ENCODE data around the gene ATP2C2.

ATP2C2 gene

DNA sequence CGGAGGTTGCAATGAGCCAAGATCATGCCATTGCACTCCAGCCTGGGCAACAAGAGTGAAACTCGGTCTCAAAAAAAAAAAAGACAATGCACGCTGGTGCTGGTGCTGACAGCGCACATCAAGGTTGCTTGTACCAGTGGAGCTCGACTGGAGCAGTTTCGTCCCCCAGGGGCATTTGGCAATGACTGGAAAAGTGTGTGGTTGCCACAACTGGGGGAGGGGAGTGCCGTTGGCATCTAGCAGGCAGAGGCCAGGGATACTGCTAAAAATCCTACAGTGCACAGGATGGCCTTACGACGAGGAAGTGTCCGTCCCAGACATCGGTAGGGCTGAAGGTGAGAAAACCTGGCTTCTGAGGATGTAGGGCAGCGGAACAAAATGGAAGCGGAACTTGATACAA, 133.7 kb downstream of the ATP2C2 start:
- DNase-seq = no peak

- DNase-seq = no peak
Observed at GRCh38 chr16:84502581-84502980, 134.2 kb downstream of the ATP2C2 start.

- DNase-seq = no peak
Observed at GRCh38 chr16:84503751-84504395, 135.5 kb downstream of the ATP2C2 start.

- peak; percentile 98 for DNase-seq
Observed at GRCh38 chr16:84504420-84505248, 136.3 kb downstream of the ATP2C2 start, which contains the start of gene MEAK7. TSS of gene MEAK7 (minus strand) at chr16:84504659. CDS start at chr16:84498086, 6,573 bp downstream.

DNA sequence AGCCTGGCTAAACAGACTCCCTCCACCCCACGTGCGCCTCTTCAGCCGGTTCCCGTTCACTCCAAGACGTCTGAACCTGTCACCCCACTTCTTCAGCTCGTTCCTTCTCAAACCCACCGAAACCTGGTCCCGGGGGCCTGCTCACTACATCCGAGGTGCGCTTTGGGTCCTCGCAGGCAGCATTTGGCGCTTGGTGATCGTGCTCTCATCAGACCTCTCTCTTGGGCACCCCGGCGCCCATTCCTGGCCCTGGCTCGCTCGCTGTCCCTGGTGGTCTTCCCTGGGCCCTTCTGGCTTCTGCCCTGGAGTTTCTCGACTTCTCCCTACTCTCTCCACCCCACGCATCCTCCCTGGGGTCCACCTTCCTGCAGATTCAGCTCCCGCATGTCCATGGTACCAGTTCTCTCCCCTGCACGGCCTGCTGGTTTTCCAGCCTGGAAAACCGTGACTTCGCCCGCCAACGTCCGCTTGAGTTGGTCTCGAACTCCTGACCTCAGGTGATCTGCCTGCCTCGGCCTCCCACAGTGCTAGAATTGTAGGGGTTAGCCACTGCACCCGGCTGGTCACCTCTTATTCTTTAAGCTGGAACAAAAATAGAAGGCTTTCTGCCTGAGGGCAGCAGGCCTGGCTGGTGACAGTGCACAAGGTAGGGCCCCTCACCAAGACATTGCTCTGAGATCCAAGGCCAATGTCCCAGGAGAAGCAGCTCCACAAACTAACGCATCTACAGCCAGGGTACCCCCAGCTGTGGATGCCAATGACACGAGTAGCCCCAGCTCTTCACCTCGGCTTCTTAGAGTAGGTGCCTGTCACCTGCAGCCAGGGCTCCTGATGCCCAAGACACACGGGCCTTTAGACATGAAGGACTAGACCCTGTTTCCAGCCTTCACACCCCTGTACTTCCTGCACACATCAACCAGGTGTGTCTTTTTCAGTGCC, 137.2 kb downstream of the ATP2C2 start:
- no peak for DNase-seq

DNA sequence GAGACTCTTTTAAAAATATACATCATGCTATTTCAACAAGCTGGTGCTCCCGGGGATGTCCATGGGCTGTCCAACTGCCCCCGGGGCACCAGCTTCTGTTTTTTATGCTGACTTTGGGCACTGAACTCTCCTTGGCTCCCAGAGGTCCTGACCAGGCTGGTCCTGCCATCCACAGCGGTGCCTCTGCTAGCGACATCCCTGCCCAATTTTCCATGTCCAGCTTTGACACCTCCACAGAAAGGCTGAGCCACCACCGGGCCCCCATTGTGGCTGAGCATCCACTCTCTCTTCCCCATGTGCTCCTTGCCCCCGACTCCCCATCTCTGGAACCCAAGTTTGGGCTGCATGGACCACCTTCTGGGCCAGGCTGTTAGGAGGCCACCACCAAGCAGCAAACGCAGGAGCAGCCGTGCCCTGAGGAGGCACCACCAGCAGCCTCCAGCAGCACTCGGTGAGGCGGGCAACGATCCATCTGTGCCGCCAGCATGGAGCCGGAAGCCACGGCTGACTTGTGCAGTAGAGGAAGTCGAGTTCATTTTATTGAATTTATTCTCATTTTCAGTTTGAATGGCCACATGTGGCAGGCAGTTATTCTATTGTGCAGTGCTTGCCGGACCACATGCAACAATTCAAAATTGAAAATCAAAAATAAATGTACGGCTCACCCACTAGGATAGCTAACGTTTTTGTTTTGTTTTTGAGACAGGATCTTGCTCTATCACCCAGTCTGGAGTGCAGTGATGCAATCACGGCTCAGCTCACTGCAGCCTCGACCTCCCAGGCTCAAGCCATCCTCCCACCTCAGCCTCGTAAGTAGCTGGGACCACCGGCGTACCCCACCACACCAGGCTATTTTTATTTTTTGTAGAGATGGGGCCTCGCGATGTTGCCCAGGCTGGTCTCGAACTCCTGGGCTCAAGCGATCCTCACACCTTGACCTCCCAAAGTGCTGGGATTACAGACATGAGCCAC, 139.0 kb downstream of the ATP2C2 start:
- DNase-seq = no peak

DNA sequence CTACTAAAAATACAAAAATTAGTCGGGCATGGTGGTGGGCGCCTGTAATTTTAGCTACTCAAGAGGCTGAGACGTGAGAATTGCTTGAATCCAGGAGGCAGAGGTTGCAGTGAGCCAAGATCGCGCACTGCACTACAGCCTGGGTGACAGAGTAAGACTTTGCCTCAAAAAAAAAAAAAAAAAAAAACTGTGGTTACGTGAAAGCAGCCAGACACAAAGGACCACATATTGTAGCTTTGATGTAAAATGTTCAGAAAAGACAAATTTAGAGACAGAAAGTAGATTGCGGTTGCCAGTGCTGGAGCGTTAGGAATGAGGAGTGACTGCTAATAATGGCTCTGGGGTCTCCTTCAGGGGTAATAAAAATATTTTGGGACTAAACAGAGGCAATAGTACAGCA, 140.2 kb downstream of the ATP2C2 start:
- DNase-seq = no peak

DNA sequence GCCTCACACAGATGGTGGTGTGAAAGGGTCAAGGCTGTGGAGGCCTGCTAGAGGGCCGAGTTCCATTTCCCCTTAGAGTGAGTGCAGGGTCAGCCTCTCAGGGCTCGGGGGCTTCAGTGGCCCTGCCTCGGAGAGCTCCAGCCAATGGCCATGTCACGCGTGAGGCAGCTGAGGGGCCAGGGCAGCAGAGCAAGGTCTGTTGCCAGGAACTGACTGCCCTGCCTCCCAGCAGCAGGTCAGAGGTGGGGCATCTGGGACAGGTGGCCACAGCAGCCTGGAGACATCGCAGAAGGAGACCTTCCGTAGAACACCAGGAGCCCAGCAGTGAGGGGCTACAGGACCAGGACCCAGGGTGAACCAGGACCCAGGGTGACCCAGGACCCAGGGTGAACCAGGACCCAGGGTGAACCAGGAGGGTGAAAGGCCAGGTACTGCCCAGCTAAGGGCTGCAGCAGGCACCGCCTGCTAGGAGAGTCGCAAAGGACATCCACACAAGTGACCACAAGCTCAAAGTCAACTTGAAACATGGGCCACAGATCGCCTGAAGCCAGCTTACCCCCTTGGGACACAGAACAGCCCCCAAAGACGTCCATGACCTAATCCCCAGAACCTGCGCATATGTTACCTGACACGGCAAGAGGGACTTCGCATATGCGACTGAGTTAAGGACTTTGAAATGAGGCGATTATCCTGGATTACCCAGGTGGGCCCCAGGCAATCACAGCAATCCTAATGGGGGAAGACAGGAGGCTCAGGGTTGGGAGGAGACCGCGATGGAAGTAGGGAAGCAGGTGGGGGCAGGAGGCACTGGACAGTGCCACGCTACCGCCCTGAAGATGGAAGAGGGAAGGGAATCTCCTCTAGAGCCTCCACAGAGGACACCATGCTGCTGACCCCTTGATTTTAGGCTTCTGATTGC, 141.0 kb downstream of the ATP2C2 start:
- DNase-seq = no peak

DNA sequence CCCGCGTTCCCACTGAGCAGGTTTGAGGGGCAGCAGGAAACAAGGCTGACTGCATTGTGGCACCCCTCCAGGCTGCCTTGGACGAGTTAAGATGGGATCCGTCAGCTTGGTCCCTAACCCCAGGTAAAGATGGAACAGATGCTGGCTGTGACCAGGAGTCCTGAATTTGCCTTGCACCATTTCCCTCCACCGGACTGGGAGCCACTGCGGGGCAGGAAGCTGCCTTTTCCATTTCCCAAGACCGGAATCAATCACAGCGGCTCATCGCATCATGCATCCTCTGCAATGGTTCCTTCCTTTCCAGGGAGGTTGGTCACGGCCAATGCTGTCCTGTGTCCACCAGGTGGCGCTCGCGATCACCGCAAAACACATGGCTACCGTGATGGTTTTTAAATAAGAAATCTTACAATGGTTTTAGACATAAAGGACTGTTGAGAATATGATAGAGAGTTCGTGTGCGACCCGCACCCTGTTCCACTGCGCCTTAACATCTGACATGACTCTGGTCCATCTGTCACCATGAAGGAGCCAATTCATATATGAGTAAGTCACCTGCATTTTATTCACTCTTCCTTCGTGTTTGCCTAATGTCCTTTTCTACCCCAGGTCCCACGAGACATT, 143.0 kb downstream of the ATP2C2 start:
- peak; percentile 88 for DNase-seq

DNA sequence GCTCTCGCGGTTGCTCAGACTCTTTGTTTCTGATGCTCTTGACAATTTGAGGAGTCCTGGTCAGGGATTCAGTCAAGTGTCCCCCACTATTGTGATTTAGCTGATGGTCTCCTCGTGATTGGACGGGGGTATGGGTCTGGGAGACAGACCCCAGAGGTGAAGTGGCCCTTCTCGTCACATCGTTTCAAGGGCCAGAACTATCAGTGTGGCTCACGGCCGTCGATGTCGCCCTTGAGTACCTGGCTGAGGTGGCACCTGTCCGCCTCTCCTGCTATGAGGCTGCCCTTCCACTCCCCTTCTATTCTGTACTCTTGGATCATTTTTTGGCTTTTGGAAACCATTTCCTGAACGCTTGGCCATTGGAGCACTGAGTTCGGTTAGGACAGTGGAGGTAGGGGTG, 143.5 kb downstream of the ATP2C2 start:
- DNase-seq = no peak

GRCh38 chr16:84513123-84513522, 144.8 kb downstream of the ATP2C2 start:
- no peak for DNase-seq

GRCh38 chr16:84513666-84514065, 145.3 kb downstream of the ATP2C2 start:
- DNase-seq = no peak
